GM13976 (cell line): ENCODE measurements around the gene ANKMY1.

Source experiments
- DNase-seq: peaks from one replicate; pipeline ENCODE4 v3.0.0; 2012; ENCODE audit warnings: low spot score
- CTCF ChIP-seq: IDR thresholded peaks from 2 replicates; pipeline ENCODE4 v1.5.1; 2012; ENCODE audit warnings: borderline replicate concordance, mild to moderate bottlenecking; ENCODE audit not compliant: insufficient read depth; ENCODE audit errors: extremely low read depth, missing control alignments, control extremely low read depth
- in situ Hi-C: fragments of 300-500 bp; cut with MboI; formaldehyde crosslinking; loops from one replicate; pipeline ENCODE4 v1.12.0; 2022; ENCODE audit warnings: low sequenced_read_pairs, mixed read lengths, inconsistent platforms; ENCODE audit not compliant: unreplicated experiment

The ANKMY1 gene

DNA sequence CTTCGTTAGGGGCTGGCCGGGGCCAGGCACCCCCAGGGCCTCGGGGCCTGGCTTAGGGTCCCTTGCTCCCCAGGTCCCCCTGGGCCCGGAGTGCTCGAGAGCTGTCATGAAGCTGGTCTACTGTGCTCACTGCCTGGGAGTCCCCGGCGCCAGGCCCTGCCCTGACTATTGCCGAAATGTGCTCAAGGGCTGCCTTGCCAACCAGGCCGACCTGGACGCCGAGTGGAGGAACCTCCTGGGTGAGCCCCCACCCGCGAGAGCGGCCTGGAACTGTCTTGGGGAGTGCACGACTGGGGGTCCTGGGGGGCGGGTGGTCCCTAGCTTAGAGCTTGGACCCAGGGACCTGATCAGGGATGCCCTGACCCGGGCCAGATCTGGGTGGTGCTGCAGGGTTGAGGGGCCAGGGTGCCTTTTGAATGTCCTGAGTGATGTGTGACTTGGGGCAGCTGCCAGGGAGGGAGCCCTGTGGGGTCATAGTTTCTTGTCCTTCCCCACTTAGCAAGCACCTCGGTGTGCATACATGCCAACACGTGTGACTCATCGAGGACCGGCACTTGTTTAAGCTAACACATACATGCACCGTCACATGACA is 94.4 kb downstream of the ANKMY1 start:
- no peak for TF ChIP-seq CTCF
- in situ Hi-C loops, result no loop called here

DNA sequence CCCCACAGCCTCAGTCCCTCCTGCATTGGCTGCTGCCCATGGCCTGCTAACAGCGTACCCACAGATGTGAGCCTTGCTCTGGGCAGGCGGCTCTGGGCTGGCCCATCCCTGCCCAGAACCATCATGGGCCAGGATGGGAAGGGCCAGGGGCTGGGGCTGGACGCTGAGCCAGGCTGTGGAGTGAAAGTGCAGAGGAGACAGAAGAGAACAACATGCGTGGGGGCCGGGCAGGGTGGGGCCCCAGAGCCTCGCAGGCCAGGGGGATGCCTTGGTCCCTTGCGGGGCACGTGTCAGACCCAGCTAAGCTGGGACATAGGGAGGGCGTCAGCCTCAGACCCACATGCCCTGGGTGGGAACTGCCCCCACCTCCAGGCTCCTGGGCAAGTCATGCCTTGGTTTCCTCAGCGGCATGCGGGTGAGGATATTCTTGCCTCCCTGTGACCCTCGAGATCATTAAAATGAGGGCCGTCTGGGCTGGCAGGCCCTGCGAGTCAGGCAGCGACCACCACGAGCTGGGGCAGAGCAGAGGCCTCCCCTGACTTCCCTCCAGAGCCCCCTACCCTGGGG is 95.0 kb downstream of the ANKMY1 start:
- in situ Hi-C loops, result no loop called here
- no peak for DNase-seq
- no peak for TF ChIP-seq CTCF

More for the DNA sequence above, 94.4 kb downstream of the ANKMY1 start:
- no peak for DNase-seq

GRCh38 chr2:240462073-240462706 is 95.6 kb downstream of the ANKMY1 start:
- no peak for DNase-seq
- in situ Hi-C loops, result no loop called here

DNA sequence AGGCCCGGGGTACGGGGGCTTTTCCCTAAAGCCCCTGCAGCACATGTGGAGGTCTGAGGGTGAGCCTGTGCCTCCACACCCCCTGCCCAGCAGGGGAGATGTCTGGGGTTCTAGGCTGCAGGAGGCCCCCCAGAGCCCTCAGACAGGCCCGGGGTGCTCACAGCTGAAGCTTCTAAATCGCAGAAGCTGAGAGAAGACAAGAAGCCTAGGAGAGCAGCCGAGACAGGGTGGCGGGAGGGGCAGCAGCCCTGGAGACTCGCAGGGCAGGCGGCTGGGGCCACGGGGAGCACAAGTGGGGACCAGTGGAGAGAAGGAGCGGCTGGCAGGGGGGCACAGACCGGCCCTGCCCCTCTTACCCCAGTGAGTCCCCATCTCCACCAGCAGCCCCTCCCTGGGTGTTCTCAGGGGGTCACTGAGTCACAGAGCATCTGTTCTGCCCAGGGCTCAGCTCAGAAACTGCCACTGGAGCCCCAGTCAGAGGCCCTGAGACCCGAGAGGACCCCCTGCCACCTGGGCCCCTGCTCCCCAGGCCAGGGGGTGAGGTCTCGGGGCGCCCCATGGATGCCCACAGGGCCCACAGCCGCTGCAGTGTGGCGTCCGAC is 96.2 kb downstream of the ANKMY1 start:
- in situ Hi-C loops, result no loop called here
- no peak for DNase-seq
- no peak for TF ChIP-seq CTCF

More at GRCh38 chr2:240462073-240462706, 95.6 kb downstream of the ANKMY1 start:
- no peak for TF ChIP-seq CTCF

GRCh38 chr2:240460781-240461431 is 96.9 kb downstream of the ANKMY1 start:
- TF ChIP-seq CTCF, result no peak
- no peak for DNase-seq
- in situ Hi-C loops, result no loop called here

DNA sequence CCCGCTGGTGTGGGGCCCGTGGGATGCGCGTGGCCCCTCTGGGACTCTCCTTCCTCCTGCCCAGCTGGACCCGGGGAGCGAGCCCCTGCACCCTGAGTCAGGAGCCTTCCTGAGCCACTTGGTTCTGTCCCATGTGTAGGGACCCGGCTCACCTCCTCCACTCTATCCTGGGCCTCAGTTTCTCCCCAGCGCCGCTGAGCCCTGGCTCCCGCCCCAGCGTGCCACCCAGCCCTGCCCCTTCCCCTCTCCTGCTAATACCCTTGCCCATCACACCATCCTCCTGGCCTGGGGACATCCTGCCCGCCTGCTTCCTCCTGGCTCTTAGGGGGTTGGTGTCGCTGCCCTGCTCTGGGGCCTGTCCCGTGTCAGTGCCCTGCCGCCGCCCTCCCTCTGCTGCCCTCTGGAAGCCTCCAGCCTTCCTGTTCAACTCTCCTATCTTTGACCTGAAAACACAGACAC is 97.5 kb downstream of the ANKMY1 start:
- DNase-seq, result no peak
- in situ Hi-C loops, result no loop called here
- no peak for TF ChIP-seq CTCF
